ENCODE data around the gene SDF2L1. TPM values are rescaled to one million over a fixed set of nuclear protein-coding genes. Genes with fewer than 3 reads are reported as not detected.
"Not testable (repeated sequence)": the region's sequence is repeated elsewhere in the genome, so short reads cannot be mapped to it uniquely, and the experiment has no call there.

Gene SDF2L1
- total RNA-seq, 2 donors from 2014 or later, result 25.9 to 40.5 TPM

DNA sequence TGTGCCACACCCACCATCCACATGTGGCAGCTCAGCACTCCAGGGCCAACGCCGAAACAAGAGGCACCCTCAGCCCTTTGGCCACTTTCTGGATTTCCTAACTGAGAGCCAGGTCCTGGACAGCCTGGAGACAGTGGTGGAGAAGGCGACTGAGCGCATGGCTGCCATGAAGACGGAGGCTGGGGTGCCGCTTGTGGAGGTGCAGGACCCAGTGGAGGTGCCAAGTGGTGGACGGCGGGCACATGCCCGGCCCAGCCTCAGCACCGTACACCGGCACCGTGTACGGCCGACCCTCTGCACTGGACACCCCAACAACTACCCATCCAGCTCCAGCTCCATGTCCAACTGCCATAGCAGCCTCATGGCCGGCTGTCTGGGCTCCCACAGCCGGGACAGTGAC is 8.0 kb upstream of the SDF2L1 start:
- Histone ChIP-seq H3K4me3 (no peak overlapping the region), H3K36me3 (no peaks in the 10 kb centered on the region), H3K9me3 (no peaks in the 10 kb centered on the region), H3K27ac (no peak overlapping the region), H3K27me3 (no peaks in the 10 kb centered on the region), H3K4me1 (peaks cover 0 to 3% of the 10 kb centered on the region in 2 donors)
- no peak for DNase-seq (ENCODE audit: low spot score)
- TF ChIP-seq, protein P1, sequence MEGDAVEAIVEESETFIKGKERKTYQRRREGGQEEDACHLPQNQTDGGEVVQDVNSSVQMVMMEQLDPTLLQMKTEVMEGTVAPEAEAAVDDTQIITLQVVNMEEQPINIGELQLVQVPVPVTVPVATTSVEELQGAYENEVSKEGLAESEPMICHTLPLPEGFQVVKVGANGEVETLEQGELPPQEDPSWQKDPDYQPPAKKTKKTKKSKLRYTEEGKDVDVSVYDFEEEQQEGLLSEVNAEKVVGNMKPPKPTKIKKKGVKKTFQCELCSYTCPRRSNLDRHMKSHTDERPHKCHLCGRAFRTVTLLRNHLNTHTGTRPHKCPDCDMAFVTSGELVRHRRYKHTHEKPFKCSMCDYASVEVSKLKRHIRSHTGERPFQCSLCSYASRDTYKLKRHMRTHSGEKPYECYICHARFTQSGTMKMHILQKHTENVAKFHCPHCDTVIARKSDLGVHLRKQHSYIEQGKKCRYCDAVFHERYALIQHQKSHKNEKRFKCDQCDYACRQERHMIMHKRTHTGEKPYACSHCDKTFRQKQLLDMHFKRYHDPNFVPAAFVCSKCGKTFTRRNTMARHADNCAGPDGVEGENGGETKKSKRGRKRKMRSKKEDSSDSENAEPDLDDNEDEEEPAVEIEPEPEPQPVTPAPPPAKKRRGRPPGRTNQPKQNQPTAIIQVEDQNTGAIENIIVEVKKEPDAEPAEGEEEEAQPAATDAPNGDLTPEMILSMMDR (IDR thresholded peaks at IDR 0.05), result no peak

DNA sequence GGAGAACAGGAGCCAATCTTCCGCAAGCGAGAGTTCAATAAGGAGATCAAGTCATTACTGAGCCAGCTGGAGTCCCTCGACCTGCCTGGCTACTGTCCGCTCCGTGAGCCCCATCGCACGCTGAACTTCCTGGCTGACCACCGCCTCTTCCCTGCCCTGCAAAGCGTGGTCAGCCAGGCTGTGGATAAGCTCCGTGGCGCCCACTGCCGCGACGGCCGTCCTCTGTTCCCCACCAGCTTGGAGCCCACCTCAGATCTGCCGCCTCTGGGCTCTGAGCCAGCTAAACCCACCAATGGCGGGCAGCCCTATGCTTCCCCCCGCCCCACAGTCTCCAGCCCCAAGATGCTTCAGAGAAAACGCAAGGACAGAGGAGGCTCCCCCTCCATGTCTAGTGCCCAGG is 7.3 kb upstream of the SDF2L1 start:
- no peaks in the 10 kb centered on the region for H3K36me3 ChIP-seq
- no peak overlapping the region for H3K4me3 ChIP-seq
- no peak overlapping the region for H3K27ac ChIP-seq
- H3K27me3 ChIP-seq, result no peaks in the 10 kb centered on the region
- TF ChIP-seq, protein P1 (IDR thresholded peaks at IDR 0.05), result no peak
- H3K4me1 ChIP-seq, result no peaks in the 10 kb centered on the region
- H3K9me3 ChIP-seq, result no peaks in the 10 kb centered on the region
- DNase-seq (ENCODE audit: low spot score), result no peak

DNA sequence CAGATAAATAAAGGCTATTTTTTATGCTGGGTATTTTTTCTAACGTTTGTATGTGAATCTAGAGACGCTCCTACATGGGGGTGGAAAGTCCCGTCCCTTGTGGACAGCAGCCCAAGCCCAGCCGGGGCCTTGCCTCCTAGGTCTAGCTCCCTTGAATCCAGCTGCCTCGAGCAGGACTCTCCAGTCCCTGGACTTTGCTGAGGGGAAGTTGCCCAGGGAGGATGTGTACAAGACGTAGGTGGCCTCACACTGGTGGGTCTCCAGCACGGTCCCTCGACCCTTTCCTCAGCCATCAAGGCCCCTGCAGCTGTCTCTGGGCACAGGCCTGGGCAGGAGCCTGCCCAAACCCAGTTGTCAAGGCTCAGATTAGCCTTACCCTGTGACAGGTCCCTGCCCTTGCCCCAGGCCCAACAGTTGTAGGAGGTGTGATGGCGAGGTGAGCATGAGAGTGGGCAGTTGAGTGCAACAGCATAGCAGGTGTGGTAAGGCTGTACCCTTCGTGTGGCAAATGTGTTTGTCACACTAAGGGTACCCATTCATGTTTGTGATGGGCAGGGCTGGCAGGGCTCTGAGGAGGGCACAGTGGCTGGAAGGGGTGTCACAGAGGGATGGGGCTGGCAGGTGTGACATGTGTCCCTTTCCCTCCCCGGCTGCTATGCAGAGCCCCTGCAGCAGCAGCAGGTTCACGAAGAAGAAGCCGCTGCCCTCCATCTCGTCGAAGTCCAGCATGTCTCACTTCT is 6.2 kb upstream of the SDF2L1 start:
- no peaks in the 10 kb centered on the region for H3K36me3 ChIP-seq
- TF ChIP-seq, protein P1 (IDR thresholded peaks at IDR 0.05), result no peak
- no peak overlapping the region for H3K4me3 ChIP-seq
- no peaks in the 10 kb centered on the region for H3K27me3 ChIP-seq
- H3K27ac ChIP-seq, result no peak overlapping the region
- H3K9me3 ChIP-seq, result no peaks in the 10 kb centered on the region
- peaks cover 0 to under 1% of the 10 kb centered on the region in 2 donors for H3K4me1 ChIP-seq
- DNase-seq (ENCODE audit: low spot score), result no peak

DNA sequence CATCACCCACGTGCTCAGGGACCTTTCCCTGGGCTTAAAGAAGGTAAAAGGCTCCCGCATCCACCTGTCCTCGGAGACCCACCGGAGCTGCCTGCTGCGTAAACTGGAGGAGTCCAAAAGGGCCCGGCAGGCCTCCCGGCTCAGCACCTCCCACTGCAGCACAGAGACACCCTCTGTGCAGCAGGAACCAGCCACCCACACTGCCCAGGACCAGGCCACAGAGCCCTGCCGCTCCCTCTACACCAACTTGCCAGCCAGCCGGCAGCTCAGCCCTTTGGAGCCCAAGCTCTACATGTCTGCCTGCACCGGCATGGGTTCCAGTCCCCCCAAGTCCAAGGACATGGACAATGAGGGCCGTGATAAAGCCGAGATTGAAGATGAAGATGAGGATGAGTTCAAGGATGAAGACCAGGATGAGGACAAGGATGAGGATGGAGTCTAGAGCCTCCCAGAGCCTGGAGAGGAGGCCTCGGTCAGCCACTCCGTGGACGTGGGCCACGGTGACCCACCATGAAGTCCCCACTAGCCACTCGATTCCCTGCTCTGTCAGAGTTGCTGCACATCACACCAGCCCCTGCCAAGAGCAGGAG is 5.4 kb upstream of the SDF2L1 start:
- H3K27me3 ChIP-seq, result no peaks in the 10 kb centered on the region
- DNase-seq (ENCODE audit: low spot score), result no peak
- H3K36me3 ChIP-seq, result no peaks in the 10 kb centered on the region
- peaks cover 0 to 5% of the 10 kb centered on the region in 2 donors for H3K4me1 ChIP-seq
- H3K4me3 ChIP-seq, result no peak overlapping the region
- no peak overlapping the region for H3K27ac ChIP-seq
- H3K9me3 ChIP-seq, result no peaks in the 10 kb centered on the region
- TF ChIP-seq, protein P1 (IDR thresholded peaks at IDR 0.05), result no peak

DNA sequence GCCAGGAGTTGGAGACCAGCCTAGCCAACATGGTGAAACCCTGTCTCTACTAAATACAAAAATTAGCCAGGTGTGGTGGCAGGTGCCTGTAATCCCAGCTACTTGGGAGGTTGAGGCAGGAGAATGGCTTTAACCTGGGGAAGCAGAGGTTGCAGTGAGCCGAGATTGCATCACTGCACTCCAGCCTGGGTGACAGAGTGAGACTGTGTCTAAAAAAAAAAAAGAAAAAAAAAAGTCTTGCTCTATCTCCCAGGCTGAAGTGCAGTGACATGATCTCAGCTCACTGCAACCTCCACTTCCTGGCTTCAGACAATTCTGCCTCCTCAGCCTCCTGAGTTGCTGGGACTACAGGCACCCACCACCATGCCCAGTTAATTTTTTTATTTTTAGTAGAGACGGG is 4.7 kb upstream of the SDF2L1 start:
- H3K9me3 ChIP-seq; H3K4me1 ChIP-seq; DNase-seq (ENCODE audit: low spot score); H3K27ac ChIP-seq; H3K36me3 ChIP-seq; H3K27me3 ChIP-seq; H3K4me3 ChIP-seq: not testable (repeated sequence)

DNA sequence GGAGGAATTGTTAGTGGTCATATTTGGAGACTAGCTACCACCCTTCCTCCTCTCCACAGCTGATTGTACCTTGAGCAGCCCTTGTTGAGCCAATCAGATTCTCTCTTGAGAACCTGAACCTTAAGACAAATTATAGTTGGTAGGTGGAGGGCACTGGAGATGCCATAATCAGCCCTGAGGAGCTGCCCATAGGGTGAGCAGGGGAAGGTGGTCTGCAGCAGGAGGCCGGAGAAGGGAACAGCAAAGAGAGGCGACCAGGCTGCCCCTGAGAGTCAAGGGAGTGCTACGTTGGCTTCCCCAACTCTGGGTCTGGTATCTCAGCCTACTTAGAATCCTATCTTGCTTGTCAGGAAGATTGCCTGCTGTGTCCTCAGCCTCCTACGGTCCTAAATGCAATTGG is 2.7 kb upstream of the SDF2L1 start:
- no peak overlapping the region for H3K27ac ChIP-seq
- no peak overlapping the region for H3K4me3 ChIP-seq
- no peaks in the 10 kb centered on the region for H3K27me3 ChIP-seq
- peaks cover 0 to 20% of the 10 kb centered on the region in 2 donors for H3K4me1 ChIP-seq
- no peaks in the 10 kb centered on the region for H3K36me3 ChIP-seq
- TF ChIP-seq, protein P1 (IDR thresholded peaks at IDR 0.05), result no peak
- no peak for DNase-seq (ENCODE audit: low spot score)
- H3K9me3 ChIP-seq, result no peaks in the 10 kb centered on the region

All from right atrium auricular region (tissue), 2 donors.